Right cardiac atrium (tissue), 5 donors: ENCODE results near the gene MKKS. TPM values are rescaled to one million over a fixed set of nuclear protein-coding genes. Genes with fewer than 3 reads are reported as not detected.

Source experiments
- ATAC-seq, 2 donors: fragments of 200-7000 bp; cut with Tn5 transposase; one replicate each; pipeline versions ENCODE4 v1.8.0 to v1.9.1; 2020; ENCODE audit warnings: moderate library complexity in 2 of 2, mild to moderate bottlenecking in 1 of 2
- DNase-seq, 3 donors: peaks; one replicate each; pipeline ENCODE4 v3.0.0-alpha.2; 2020
- H3K27ac ChIP-seq: one replicate; pipeline ENCODE4 v1.5.1; 2013; ENCODE audit warnings: mild to moderate bottlenecking, low read length, control low read depth, moderate library complexity
- H3K27me3 ChIP-seq: one replicate; pipeline ENCODE4 v1.6.1; 2013; ENCODE audit not compliant: control insufficient read depth, insufficient read depth
- H3K4me1 ChIP-seq: one replicate; pipeline ENCODE4 v1.6.1; 2013; ENCODE audit warnings: low read length; ENCODE audit not compliant: control insufficient read depth, insufficient read depth
- H3K4me3 ChIP-seq: one replicate; pipeline ENCODE4 v1.5.1; 2013; ENCODE audit warnings: low read length, control low read depth
- H3K9me3 ChIP-seq: one replicate; pipeline ENCODE4 v1.6.1; 2013; ENCODE audit warnings: low read length; ENCODE audit not compliant: control insufficient read depth
- WGBS: extraction: QIAGEN DNeasy Blood & Tissue Kit; methylation state at CpG from one replicate; pipeline ENCODE4 v1.1.7; 2013; 5-methylcytosine and 5-hydroxymethylcytosine counted together
- intact Hi-C, 4 donors: fragments of 100-400 bp; cut with DNase I; formaldehyde crosslinking; loops; one replicate each; pipeline versions ENCODE4 v1.11.0 to v1.14.0; 2022 to 2023
- polyA plus RNA-seq: library from polyadenylated mRNA; stranded (reverse); fragments of 200-250 nt; gene quantifications from one replicate; pipeline ENCODE4 v1.2.3, GENCODE V29; 2013
- total RNA-seq, 4 donors: library from RNA; stranded (reverse); fragmentation: NEBNext Ultra II Directional; extraction: Animal tissue kit (Norgen Biotek cat#: 25700); gene quantifications; one replicate each; pipeline ENCODE4 v1.2.1, GENCODE V29; 2021
- donor health status: healthy with polysubstance abuse.
- donor health status: DM: no; HTN: yes; CAD: no.
- donor health status: DM: no; HTN: no; CAD: no.
- donor health status: DM: no; HTN: yes; CAD: no; lungs with severe emphysema.
- donor health status: DM: yes; HTN: yes; CAD: no.

Gene MKKS
- total and polyA plus RNA-seq, 5 donors = 20.0 to 32.3 (median 28.8) TPM

GRCh38 chr20:10453241-10453640 is 19.2 kb upstream of the MKKS start:
- intact Hi-C loops = no loop called here
- WGBS = 60% methylated on average over 5 of the region's 5 CpGs
- Histone ChIP-seq H3K4me3 (no peak overlapping the region), H3K27ac (no peak overlapping the region), H3K27me3 (no peaks in the 10 kb centered on the region), H3K4me1 (no peaks in the 10 kb centered on the region), H3K9me3 (no peaks in the 10 kb centered on the region)
- DNase-seq = no peak
- ATAC-seq = peak in 1 of 2 donors; percentile 45

- intact Hi-C loops = no loop called here
- no peaks in the 10 kb centered on the region for H3K9me3 ChIP-seq
- no peaks in the 10 kb centered on the region for H3K27me3 ChIP-seq
- no peaks in the 10 kb centered on the region for H3K4me1 ChIP-seq
- no peak overlapping the region for H3K4me3 ChIP-seq
- no peak overlapping the region for H3K27ac ChIP-seq
- DNase-seq (no peak), ATAC-seq (no peak)
- 97% methylated on average over 2 of the region's 2 CpGs for WGBS
Measured at GRCh38 chr20:10449270-10449669, 15.2 kb upstream of the MKKS start.

- no peaks in the 10 kb centered on the region for H3K27me3 ChIP-seq
- intact Hi-C loops = no loop called here
Measured at GRCh38 chr20:10448270-10449156, 14.5 kb upstream of the MKKS start.

GRCh38 chr20:10447028-10447427 is 13.0 kb upstream of the MKKS start:
- 47% methylated on average over 3 of the region's 3 CpGs for WGBS
- Histone ChIP-seq H3K27ac (no peak overlapping the region), H3K9me3 (no peaks in the 10 kb centered on the region), H3K27me3 (no peaks in the 10 kb centered on the region), H3K4me3 (no peak overlapping the region), H3K4me1 (no peaks in the 10 kb centered on the region)
- ATAC-seq (no peak), DNase-seq (no peak)
- intact Hi-C loops = no loop called here

More at GRCh38 chr20:10448270-10449156, 14.5 kb upstream of the MKKS start:
- WGBS = 95% methylated on average over 6 of the region's 6 CpGs
- no peak overlapping the region for H3K4me3 ChIP-seq
- ATAC-seq (no peak), DNase-seq (no peak)
- no peaks in the 10 kb centered on the region for H3K9me3 ChIP-seq
- H3K4me1 ChIP-seq = no peaks in the 10 kb centered on the region
- no peak overlapping the region for H3K27ac ChIP-seq

- ATAC-seq (no peak), DNase-seq (no peak)
- H3K9me3 ChIP-seq = no peaks in the 10 kb centered on the region
- no peaks in the 10 kb centered on the region for H3K4me1 ChIP-seq
- no peak overlapping the region for H3K4me3 ChIP-seq
- WGBS = 94% methylated on average over 4 of the region's 4 CpGs
- intact Hi-C loops = no loop called here
- H3K27ac ChIP-seq = no peak overlapping the region
- no peaks in the 10 kb centered on the region for H3K27me3 ChIP-seq
Measured at GRCh38 chr20:10445758-10446157, 11.7 kb upstream of the MKKS start.

- Histone ChIP-seq H3K4me1 (no peaks in the 10 kb centered on the region), H3K27ac (no peak overlapping the region), H3K27me3 (no peaks in the 10 kb centered on the region), H3K9me3 (no peaks in the 10 kb centered on the region), H3K4me3 (no peak overlapping the region)
- no peak for DNase-seq
- 87% methylated on average over 2 of the region's 2 CpGs for WGBS
- ATAC-seq = no peak
- intact Hi-C loops = no loop called here
Measured at GRCh38 chr20:10443936-10444335, 9.9 kb upstream of the MKKS start.

GRCh38 chr20:10438217-10438616 is 4.2 kb upstream of the MKKS start:
- no peak overlapping the region for H3K4me3 ChIP-seq
- H3K9me3 ChIP-seq = no peaks in the 10 kb centered on the region
- 85% methylated on average over 4 of the region's 4 CpGs for WGBS
- DNase-seq (no peak), ATAC-seq (no peak)
- H3K27me3 ChIP-seq = no peaks in the 10 kb centered on the region
- no peaks in the 10 kb centered on the region for H3K4me1 ChIP-seq
- no peak overlapping the region for H3K27ac ChIP-seq
- intact Hi-C loops = no loop called here

GRCh38 chr20:10436053-10436699 is 2.2 kb upstream of the MKKS start:
- ATAC-seq (no peak), DNase-seq (peak in 2 of 3 donors; percentile 55 to 56)
- peaks cover 5% of the 10 kb centered on the region for H3K4me1 ChIP-seq
- intact Hi-C loops = no loop called here
- H3K4me3 ChIP-seq = no peak overlapping the region
- no peaks in the 10 kb centered on the region for H3K27me3 ChIP-seq
- no peak overlapping the region for H3K27ac ChIP-seq
- H3K9me3 ChIP-seq = no peaks in the 10 kb centered on the region
- WGBS = 95% methylated on average over 20 of the region's 20 CpGs

- Histone ChIP-seq H3K27me3 (no peaks in the 10 kb centered on the region), H3K9me3 (no peaks in the 10 kb centered on the region), H3K27ac (peak within 1 kb of the TSS; percentile 92), H3K4me1 (peaks cover 5% of the 10 kb centered on the region), H3K4me3 (peak within 1 kb of the TSS; percentile 56)
- WGBS = 2% methylated on average over 32 of the region's 32 CpGs
- intact Hi-C loops = no loop called here
- DNase-seq = peak; percentile 91 to 96 (median 95)
- peak; percentile 89 to 90 for ATAC-seq
Measured at GRCh38 chr20:10434832-10435812, 1.1 kb upstream of the MKKS start, which contains the start of gene SLX4IP. TSS of gene SLX4IP (plus strand) at chr20:10435305. CDS start at chr20:10458205, 22,900 bp downstream.

GRCh38 chr20:10434467-10434831 is 427 bp upstream of the MKKS start:
- under 1% methylated on average over 17 of the region's 17 CpGs for WGBS
- Histone ChIP-seq H3K27ac (peak overlapping the region; percentile 92), H3K27me3 (no peaks in the 10 kb centered on the region), H3K4me1 (peaks cover 5% of the 10 kb centered on the region), H3K9me3 (no peaks in the 10 kb centered on the region), H3K4me3 (peak overlapping the region; percentile 56)
- peak; percentile 94 to 95 for ATAC-seq
- DNase-seq = peak; percentile 91 to 95 (median 92)
- intact Hi-C loops = no loop called here
